Measurements from ENCODE around the gene SBF2.

Gene SBF2

GRCh38 chr11:9868641-9869040, 425.4 kb downstream of the SBF2 start:
- no peak overlapping the region for H3K4me3 Mint-ChIP-seq
- H3K27me3 Mint-ChIP-seq (ENCODE audit: low read depth): no peaks in the 10 kb centered on the region
- H3K27ac Mint-ChIP-seq: no peak overlapping the region
- H3K4me1 Mint-ChIP-seq (ENCODE audit: low read depth): no peaks in the 10 kb centered on the region
- no peaks in the 10 kb centered on the region for H3K9me3 Mint-ChIP-seq
- no peaks in the 10 kb centered on the region for H3K36me3 Mint-ChIP-seq (ENCODE audit: low read depth)

GRCh38 chr11:9862981-9863380, 431.0 kb downstream of the SBF2 start:
- no peak overlapping the region for H3K27ac Mint-ChIP-seq

GRCh38 chr11:9861860-9862725, 431.9 kb downstream of the SBF2 start:
- H3K27me3 Mint-ChIP-seq (ENCODE audit: low read depth): no peaks in the 10 kb centered on the region

More at GRCh38 chr11:9862981-9863380, 431.0 kb downstream of the SBF2 start:
- Mint-ChIP-seq H3K27me3 (ENCODE audit: low read depth) (no peaks in the 10 kb centered on the region), H3K4me3 (no peak overlapping the region), H3K4me1 (ENCODE audit: low read depth) (peaks cover 29% of the 10 kb centered on the region), H3K36me3 (ENCODE audit: low read depth) (no peaks in the 10 kb centered on the region), H3K9me3 (no peaks in the 10 kb centered on the region)

GRCh38 chr11:9859554-9860305, 434.3 kb downstream of the SBF2 start:
- H3K4me3 Mint-ChIP-seq: peak overlapping the region; percentile 56
- H3K4me1 Mint-ChIP-seq (ENCODE audit: low read depth): peaks cover 30% of the 10 kb centered on the region
- no peaks in the 10 kb centered on the region for H3K36me3 Mint-ChIP-seq (ENCODE audit: low read depth)
- no peaks in the 10 kb centered on the region for H3K27me3 Mint-ChIP-seq (ENCODE audit: low read depth)
- peak overlapping the region; percentile 84 for H3K27ac Mint-ChIP-seq
- no peaks in the 10 kb centered on the region for H3K9me3 Mint-ChIP-seq

More at GRCh38 chr11:9861860-9862725, 431.9 kb downstream of the SBF2 start:
- Mint-ChIP-seq H3K4me3 (no peak overlapping the region), H3K9me3 (no peaks in the 10 kb centered on the region), H3K4me1 (ENCODE audit: low read depth) (peaks cover 30% of the 10 kb centered on the region), H3K36me3 (ENCODE audit: low read depth) (no peaks in the 10 kb centered on the region), H3K27ac (no peak overlapping the region)

GRCh38 chr11:9858822-9859221, 435.2 kb downstream of the SBF2 start:
- no peaks in the 10 kb centered on the region for H3K36me3 Mint-ChIP-seq (ENCODE audit: low read depth)
- H3K4me3 Mint-ChIP-seq: peak overlapping the region; percentile 6

GRCh38 chr11:9858218-9858617, 435.8 kb downstream of the SBF2 start:
- H3K4me1 Mint-ChIP-seq (ENCODE audit: low read depth): peaks cover 30% of the 10 kb centered on the region
- H3K9me3 Mint-ChIP-seq: no peaks in the 10 kb centered on the region
- peak overlapping the region; percentile 22 for H3K27ac Mint-ChIP-seq
- H3K27me3 Mint-ChIP-seq (ENCODE audit: low read depth): no peaks in the 10 kb centered on the region
- H3K36me3 Mint-ChIP-seq (ENCODE audit: low read depth): no peaks in the 10 kb centered on the region
- no peak overlapping the region for H3K4me3 Mint-ChIP-seq

More at GRCh38 chr11:9858822-9859221, 435.2 kb downstream of the SBF2 start:
- peak overlapping the region; percentile 65 for H3K27ac Mint-ChIP-seq
- H3K4me1 Mint-ChIP-seq (ENCODE audit: low read depth): peaks cover 30% of the 10 kb centered on the region
- H3K27me3 Mint-ChIP-seq (ENCODE audit: low read depth): no peaks in the 10 kb centered on the region
- no peaks in the 10 kb centered on the region for H3K9me3 Mint-ChIP-seq

GRCh38 chr11:9855579-9856287, 438.3 kb downstream of the SBF2 start:
- H3K4me1 Mint-ChIP-seq (ENCODE audit: low read depth): peaks cover 24% of the 10 kb centered on the region
- H3K27ac Mint-ChIP-seq: no peak overlapping the region
- no peaks in the 10 kb centered on the region for H3K36me3 Mint-ChIP-seq (ENCODE audit: low read depth)
- H3K27me3 Mint-ChIP-seq (ENCODE audit: low read depth): no peaks in the 10 kb centered on the region
- H3K9me3 Mint-ChIP-seq: no peaks in the 10 kb centered on the region
- H3K4me3 Mint-ChIP-seq: no peak overlapping the region

GRCh38 chr11:9853929-9854552, 440.0 kb downstream of the SBF2 start:
- no peak overlapping the region for H3K27ac Mint-ChIP-seq
- H3K4me3 Mint-ChIP-seq: no peak overlapping the region
- no peaks in the 10 kb centered on the region for H3K27me3 Mint-ChIP-seq (ENCODE audit: low read depth)
- H3K4me1 Mint-ChIP-seq (ENCODE audit: low read depth): peaks cover 13% of the 10 kb centered on the region
- H3K36me3 Mint-ChIP-seq (ENCODE audit: low read depth): peaks cover 4% of the 10 kb centered on the region
- no peaks in the 10 kb centered on the region for H3K9me3 Mint-ChIP-seq

GRCh38 chr11:9852465-9852864, 441.6 kb downstream of the SBF2 start:
- H3K4me3 Mint-ChIP-seq: no peak overlapping the region

GRCh38 chr11:9851366-9851765, 442.7 kb downstream of the SBF2 start:
- Mint-ChIP-seq H3K4me1 (ENCODE audit: low read depth) (peaks cover 5% of the 10 kb centered on the region), H3K9me3 (no peaks in the 10 kb centered on the region), H3K4me3 (no peak overlapping the region), H3K27ac (no peak overlapping the region), H3K36me3 (ENCODE audit: low read depth) (peaks cover 4% of the 10 kb centered on the region), H3K27me3 (ENCODE audit: low read depth) (no peaks in the 10 kb centered on the region)

More at GRCh38 chr11:9852465-9852864, 441.6 kb downstream of the SBF2 start:
- H3K36me3 Mint-ChIP-seq (ENCODE audit: low read depth): peaks cover 4% of the 10 kb centered on the region
- H3K27me3 Mint-ChIP-seq (ENCODE audit: low read depth): no peaks in the 10 kb centered on the region
- H3K27ac Mint-ChIP-seq: no peak overlapping the region
- no peaks in the 10 kb centered on the region for H3K9me3 Mint-ChIP-seq
- H3K4me1 Mint-ChIP-seq (ENCODE audit: low read depth): peaks cover 2% of the 10 kb centered on the region

GRCh38 chr11:9850224-9850895, 443.7 kb downstream of the SBF2 start:
- H3K27me3 Mint-ChIP-seq (ENCODE audit: low read depth): no peaks in the 10 kb centered on the region
- no peaks in the 10 kb centered on the region for H3K9me3 Mint-ChIP-seq
- H3K36me3 Mint-ChIP-seq (ENCODE audit: low read depth): peaks cover 7% of the 10 kb centered on the region
- H3K27ac Mint-ChIP-seq: no peak overlapping the region
- peaks cover 9% of the 10 kb centered on the region for H3K4me1 Mint-ChIP-seq (ENCODE audit: low read depth)
- no peak overlapping the region for H3K4me3 Mint-ChIP-seq

- H3K36me3 Mint-ChIP-seq (ENCODE audit: low read depth): peaks cover 12% of the 10 kb centered on the region
- no peak overlapping the region for H3K4me3 Mint-ChIP-seq
- H3K4me1 Mint-ChIP-seq (ENCODE audit: low read depth): peaks cover 9% of the 10 kb centered on the region
- H3K27me3 Mint-ChIP-seq (ENCODE audit: low read depth): no peaks in the 10 kb centered on the region
- no peak overlapping the region for H3K27ac Mint-ChIP-seq
- H3K9me3 Mint-ChIP-seq: no peaks in the 10 kb centered on the region
Measured at GRCh38 chr11:9849389-9849788, 444.6 kb downstream of the SBF2 start.

- H3K4me3 Mint-ChIP-seq: no peak overlapping the region
- peaks cover 16% of the 10 kb centered on the region for H3K36me3 Mint-ChIP-seq (ENCODE audit: low read depth)
- no peaks in the 10 kb centered on the region for H3K27me3 Mint-ChIP-seq (ENCODE audit: low read depth)
- peaks cover 16% of the 10 kb centered on the region for H3K4me1 Mint-ChIP-seq (ENCODE audit: low read depth)
- no peak overlapping the region for H3K27ac Mint-ChIP-seq
- H3K9me3 Mint-ChIP-seq: peaks cover 4% of the 10 kb centered on the region
Measured at GRCh38 chr11:9847636-9848035, 446.4 kb downstream of the SBF2 start.

Data from T-helper 1 cell treated with Interleukin-12 subunit alpha and Interleukin-12 subunit beta and Interleukin-4 antibody, amounts not matched to agents 30 μg/mL and 1 μg/mL, for 36 hours (primary cell).